GM10266 (cell line): ENCODE results near the gene SYT5.
"Not testable (repeated sequence)": the region's sequence is repeated elsewhere in the genome, so short reads cannot be mapped to it uniquely, and the experiment has no call there.

ENCODE experiments used
- DNase-seq: peaks from one replicate; pipeline ENCODE4 v3.0.0; 2012; ENCODE audit errors: extremely low spot score
- CTCF ChIP-seq: IDR thresholded peaks from 2 replicates; pipeline ENCODE4 v1.5.1; 2012; ENCODE audit warnings: mild to moderate bottlenecking, low read depth; ENCODE audit not compliant: control insufficient read depth, insufficient read depth; ENCODE audit errors: missing control alignments

Gene SYT5

GRCh38 chr19:55157064-55157908 lies 22.8 kb downstream of the SYT5 start, which contains the start of gene TNNI3:
TNNI3 (minus strand) TSS chr19:55157732; CDS start chr19:55157589, 143 bp downstream.
- no peak for DNase-seq
- TF ChIP-seq CTCF = no peak

GRCh38 chr19:55156202-55157063 lies 23.7 kb downstream of the SYT5 start:
- TF ChIP-seq CTCF = no peak
- no peak for DNase-seq

GRCh38 chr19:55155784-55156183 lies 24.3 kb downstream of the SYT5 start:
- not testable (repeated sequence) for DNase-seq

GRCh38 chr19:55153652-55154264 lies 26.3 kb downstream of the SYT5 start:
- no peak for TF ChIP-seq CTCF
- no peak for DNase-seq

GRCh38 chr19:55152017-55152416 lies 28.1 kb downstream of the SYT5 start:
- TF ChIP-seq CTCF = no peak
- no peak for DNase-seq

- DNase-seq = no peak
Observed at GRCh38 chr19:55149078-55150003, 30.7 kb downstream of the SYT5 start, which contains the start of gene TNNT1. TNNT1 (minus strand) TSS chr19:55149206; CDS start chr19:55147157, 2,049 bp downstream.

More at GRCh38 chr19:55149078-55150003, 30.7 kb downstream of the SYT5 start, which contains the start of gene TNNT1:
- TF ChIP-seq CTCF = no peak
